HepG2 (cell line): ENCODE measurements around the gene TP53TG5. TPM values are rescaled to one million over a fixed set of nuclear protein-coding genes. Genes with fewer than 3 reads are reported as not detected.

Experiments used
- ASH2L ChIP-seq: fragments of 300-600, 200-600 bp; sonication (generic); IDR thresholded peaks from 2 replicates; pipeline ENCODE4 v1.7.0; 2017; ENCODE audit warnings: low read depth, mild to moderate bottlenecking, moderate library complexity, mixed read lengths, low read length; ENCODE audit not compliant: insufficient read length
- CBX1 ChIP-seq: IDR thresholded peaks from one replicate; pipeline ENCODE4 v1.6.1; 2016; ENCODE audit warnings: antibody characterized with exemption, low read depth
- CCAR2 ChIP-seq: fragments of 200-400 bp; formaldehyde crosslinking; optimal IDR thresholded peaks from 2 replicates; pipeline ENCODE3; 2018; ENCODE audit warnings: low read depth, mild to moderate bottlenecking, low read length, moderate library complexity
- HNRNPL ChIP-seq: fragments of 200-400 bp; formaldehyde crosslinking; IDR thresholded peaks from 2 replicates; pipeline ENCODE4 v1.6.1; 2017; ENCODE audit warnings: mild to moderate bottlenecking, low read depth, low read length
- IKZF1 ChIP-seq: fragments of 450-650 bp; IDR thresholded peaks from 2 replicates; pipeline ENCODE4 v1.7.1; 2016
- MYC ChIP-seq: sonication (generic); formaldehyde crosslinking; IDR thresholded peaks from 2 replicates; pipeline ENCODE4 v1.9.0; 2021; ENCODE audit warnings: missing genetic modification reagents, borderline replicate concordance
- NFAT5 ChIP-seq: sonication (generic); formaldehyde crosslinking; IDR thresholded peaks from 2 replicates; pipeline ENCODE4 v1.4.0; 2020; ENCODE audit warnings: missing genetic modification reagents
- NONO ChIP-seq, 2 experiments: fragments of 450-650 bp in 1 of 2; sonication (generic) in 1 of 2; formaldehyde crosslinking in 1 of 2; IDR thresholded peaks in 1 of 2; conservative IDR thresholded peaks in 1 of 2; 2 replicates each; pipeline versions ENCODE4 v1.6.1 to v1.8.0; 2017 to 2022; ENCODE audit warnings: mild to moderate bottlenecking in 1 of 2, missing genetic modification reagents in 1 of 2, moderate library complexity in 1 of 2
- PHF8 ChIP-seq: sonication (generic); formaldehyde crosslinking; IDR thresholded peaks from 2 replicates; pipeline ENCODE4 v1.5.0; 2020; ENCODE audit warnings: missing genetic modification reagents
- PITX1 ChIP-seq: sonication (generic); formaldehyde crosslinking; IDR thresholded peaks from 2 replicates; pipeline ENCODE4 v1.5.1; 2020; ENCODE audit warnings: mild to moderate bottlenecking, missing genetic modification reagents
- RAD21 ChIP-seq: fragments of 450-650 bp; formaldehyde crosslinking; IDR thresholded peaks from 2 replicates; pipeline ENCODE4 v1.5.0; 2020; ENCODE audit warnings: mild to moderate bottlenecking
- TCF7 ChIP-seq: sonication (generic); IDR thresholded peaks from 2 replicates; pipeline ENCODE4 v1.6.1; 2016; ENCODE audit warnings: antibody characterized with exemption, low read depth
- USF2 ChIP-seq, 2 experiments: sonication (generic) in 1 of 2; formaldehyde crosslinking in 1 of 2; IDR thresholded peaks; 2 replicates each; pipeline versions ENCODE4 v1.5.1 to v1.6.1; 2011 to 2020; ENCODE audit warnings: borderline replicate concordance in 1 of 2, low read depth in 1 of 2, low read length in 1 of 2, mild to moderate bottlenecking in 1 of 2, missing genetic modification reagents in 1 of 2, moderate library complexity in 1 of 2
- WIZ ChIP-seq: sonication (generic); formaldehyde crosslinking; IDR thresholded peaks from 2 replicates; pipeline ENCODE4 v1.5.1; 2020; ENCODE audit warnings: mild to moderate bottlenecking, missing genetic modification reagents
- ZBTB8A ChIP-seq: sonication (generic); formaldehyde crosslinking; IDR thresholded peaks from 2 replicates; pipeline ENCODE4 v1.4.0; 2020; ENCODE audit warnings: mild to moderate bottlenecking, low read depth, missing genetic modification reagents, borderline replicate concordance
- ZMYM2 ChIP-seq: sonication (generic); formaldehyde crosslinking; IDR thresholded peaks from 2 replicates; pipeline ENCODE4 v1.8.0; 2022; ENCODE audit warnings: mild to moderate bottlenecking, missing genetic modification reagents
- ZNF143 ChIP-seq: sonication (generic); formaldehyde crosslinking; IDR thresholded peaks from 2 replicates; pipeline ENCODE4 v1.4.0; 2020; ENCODE audit warnings: missing genetic modification reagents
- ZNF264 ChIP-seq: sonication (generic); formaldehyde crosslinking; IDR thresholded peaks from 2 replicates; pipeline ENCODE4 v1.4.0; 2020; ENCODE audit warnings: missing genetic modification reagents
- ZNF430 ChIP-seq: sonication (generic); formaldehyde crosslinking; IDR thresholded peaks from 2 replicates; pipeline ENCODE4 v1.9.0; 2021; ENCODE audit warnings: mild to moderate bottlenecking, missing genetic modification reagents
- ZNF75D ChIP-seq: sonication (generic); formaldehyde crosslinking; IDR thresholded peaks from 2 replicates; pipeline ENCODE4 v1.8.1; 2023; ENCODE audit warnings: missing genetic modification reagents, mild to moderate bottlenecking, borderline replicate concordance
- ZNF777 ChIP-seq: sonication (generic); formaldehyde crosslinking; IDR thresholded peaks from 2 replicates; pipeline ENCODE4 v1.4.0; 2020; ENCODE audit warnings: missing genetic modification reagents
- polyA plus RNA-seq, 8 experiments: library from polyadenylated mRNA; depleted of rRNA in 3 of 8; stranded (reverse) in 7 of 8; unstranded in 1 of 8; fragments of >200 nt; fragmentation: Illumina TruSeq in 4 of 8; extraction: Trizol in 4 of 8; gene quantifications; 2 replicates each; pipeline versions ENCODE4 v1.2.1 to v1.2.3, GENCODE V29; 2011 to 2016; ENCODE audit warnings: low read depth in 4 of 8, missing spikeins in 1 of 8, mixed read lengths in 1 of 8; ENCODE audit not compliant: insufficient read depth in 1 of 8
- total RNA-seq, 5 experiments: library from RNA; depleted of rRNA; stranded (reverse); fragments of >200 nt; fragmentation: Illumina TruSeq; extraction: Trizol; gene quantifications; 2 replicates each; pipeline ENCODE4 v1.2.3, GENCODE V29; 2016; ENCODE audit warnings: low read depth in 1 of 5

Gene TP53TG5
- total and polyA plus RNA-seq, 2 of the 13 experiments (the other 11 are each of a cell fraction or from before 2014, with no cell fraction given), result 0.11 TPM; not detected in 1

- no peak for TF ChIP-seq ZMYM2 (CRISPR knock-in tag)
- TF ChIP-seq HNRNPL, result no peak
- TF ChIP-seq USF2 (IDR thresholded peaks at IDR 0.05; ENCODE audit: low read depth, low read length), result no peak
- no peak for TF ChIP-seq USF2 (CRISPR knock-in tag; IDR thresholded peaks at IDR 0.05; ENCODE audit: borderline replicate concordance)
- no peak for TF ChIP-seq CBX1
- 0 out of 2 replicates have a peak, but pooled peaks have one; percentile 47 for TF ChIP-seq ZNF143 (CRISPR knock-in tag)
- TF ChIP-seq MYC (CRISPR knock-in tag), result peak; percentile 38; the same call in 1 of the 2 replicates
- TF ChIP-seq RAD21 (CRISPR knock-in tag), result 0 out of 2 replicates have a peak, but pooled peaks have one; percentile 7
- peak; percentile 16 for TF ChIP-seq ASH2L
- TF ChIP-seq PHF8 (CRISPR knock-in tag), result no peak
- TF ChIP-seq NONO (IDR thresholded peaks at IDR 0.05), result no peak
- TF ChIP-seq NONO (CRISPR knock-in tag; conservative IDR thresholded peaks at IDR 0.05), result no peak; the same call in 1 of the 2 replicates
- TF ChIP-seq NFAT5 (CRISPR knock-in tag), result 0 out of 2 replicates have a peak, but pooled peaks have one; percentile 16
- TF ChIP-seq CCAR2, result no peak
- TF ChIP-seq WIZ, result no peak; the same call in 1 of the 2 replicates
- TF ChIP-seq IKZF1, result no peak
- no peak for TF ChIP-seq TCF7
- TF ChIP-seq ZNF430 (CRISPR knock-in tag), result no peak
- TF ChIP-seq PITX1, result peak; percentile 75; the same call in 1 of the 2 replicates
- TF ChIP-seq ZNF75D, result no peak
- TF ChIP-seq ZBTB8A, result no peak
- 0 out of 2 replicates have a peak, but pooled peaks have one; percentile 54 for TF ChIP-seq ZNF264 (CRISPR knock-in tag)
- no peak for TF ChIP-seq ZNF777 (CRISPR knock-in tag)
Observed at GRCh38 chr20:45338121-45339030, 39.7 kb downstream of the TP53TG5 start (continued).
